NCI-H1930 (cell line): ENCODE data around the gene YLPM1.
A peak's percentile ranks its signal among the peaks of the same experiment; 100 is the strongest.
"Not testable (repeated sequence)": the region's sequence is repeated elsewhere in the genome, so short reads cannot be mapped to it uniquely, and the experiment has no call there.

Source experiments
- DNase-seq, 2 experiments: peaks; one replicate each; lab custom pipeline; 2025; lab: John Stamatoyannopoulos, UW

YLPM1 gene

GRCh38 chr14:74762917-74763802 is at the start of gene YLPM1:
Gene YLPM1, plus strand, starts transcription at chr14:74763316. Its CDS starts 174 bp downstream, at chr14:74763490.
- DNase-seq, result peak; percentile 92 to 96

GRCh38 chr14:74713395-74713735 is 49.8 kb upstream of the YLPM1 start:
- no peak for DNase-seq

GRCh38 chr14:74720526-74720925 is 42.6 kb upstream of the YLPM1 start:
- no peak for DNase-seq

GRCh38 chr14:74723134-74723533 is 40.0 kb upstream of the YLPM1 start:
- DNase-seq, result no peak

- no peak for DNase-seq
Observed at GRCh38 chr14:74732387-74732786, 30.7 kb upstream of the YLPM1 start.

- no peak for DNase-seq
Observed at GRCh38 chr14:74733221-74733620, 29.9 kb upstream of the YLPM1 start.

GRCh38 chr14:74735125-74735524 is 28.0 kb upstream of the YLPM1 start:
- DNase-seq, result no peak

- no peak for DNase-seq
Observed at GRCh38 chr14:74737753-74738325, 25.3 kb upstream of the YLPM1 start.

- no peak for DNase-seq
Observed at GRCh38 chr14:74739293-74740030, 23.7 kb upstream of the YLPM1 start.

- no peak for DNase-seq
Observed at GRCh38 chr14:74747237-74747636, 15.9 kb upstream of the YLPM1 start.

GRCh38 chr14:74754157-74754556 is 9.0 kb upstream of the YLPM1 start:
- no peak for DNase-seq

- DNase-seq, result no peak
Observed at GRCh38 chr14:74754899-74755298, 8.2 kb upstream of the YLPM1 start.

- DNase-seq, result no peak
Observed at GRCh38 chr14:74756326-74756725, 6.8 kb upstream of the YLPM1 start.

GRCh38 chr14:74758505-74758904 is 4.6 kb upstream of the YLPM1 start:
- not testable (repeated sequence) for DNase-seq

GRCh38 chr14:74763803-74764531 is 851 bp downstream of the YLPM1 start:
- no peak for DNase-seq

- no peak for DNase-seq
Observed at GRCh38 chr14:74765721-74766120, 2.6 kb downstream of the YLPM1 start.

- DNase-seq, result no peak
Observed at GRCh38 chr14:74771399-74771798, 8.3 kb downstream of the YLPM1 start.

- no peak for DNase-seq
Observed at GRCh38 chr14:74784634-74785033, 21.5 kb downstream of the YLPM1 start.

GRCh38 chr14:74785056-74785613 is 22.0 kb downstream of the YLPM1 start:
- no peak for DNase-seq

- no peak for DNase-seq
Observed at GRCh38 chr14:74786796-74787315, 23.7 kb downstream of the YLPM1 start.

- no peak for DNase-seq
Observed at GRCh38 chr14:74792249-74793039, 29.3 kb downstream of the YLPM1 start.
